WI38 (cell line): ENCODE measurements around the gene NEK6.

ENCODE experiments used
- H3K4me3 ChIP-seq: 2 replicates; pipeline ENCODE4 v1.5.1; 2011; ENCODE audit warnings: low read depth, mild to moderate bottlenecking, control low read depth, low read length
- CTCF ChIP-seq: IDR thresholded peaks from 2 replicates; pipeline ENCODE4 v1.5.1; 2012; ENCODE audit warnings: low read depth, mild to moderate bottlenecking, control low read depth, low read length

NEK6 gene

GRCh38 chr9:124394167-124394566, 136.4 kb downstream of the NEK6 start:
- H3K4me3 ChIP-seq: no peak overlapping the region
- no peak for TF ChIP-seq CTCF

- H3K4me3 ChIP-seq: no peak overlapping the region
- TF ChIP-seq CTCF: no peak
Observed at GRCh38 chr9:124394596-124394995, 136.8 kb downstream of the NEK6 start.

- no peak for TF ChIP-seq CTCF
- H3K4me3 ChIP-seq: no peak overlapping the region
Observed at GRCh38 chr9:124395826-124396225, 138.1 kb downstream of the NEK6 start.

- no peak overlapping the region for H3K4me3 ChIP-seq
- no peak for TF ChIP-seq CTCF
Observed at GRCh38 chr9:124398191-124398935, 140.6 kb downstream of the NEK6 start.

- H3K4me3 ChIP-seq: no peak overlapping the region
- no peak for TF ChIP-seq CTCF
Observed at GRCh38 chr9:124399323-124399967, 141.7 kb downstream of the NEK6 start.

GRCh38 chr9:124399968-124400940, 142.5 kb downstream of the NEK6 start:
- no peak overlapping the region for H3K4me3 ChIP-seq
- TF ChIP-seq CTCF: no peak
